Measurements from ENCODE around the gene PPM1M.

DNA sequence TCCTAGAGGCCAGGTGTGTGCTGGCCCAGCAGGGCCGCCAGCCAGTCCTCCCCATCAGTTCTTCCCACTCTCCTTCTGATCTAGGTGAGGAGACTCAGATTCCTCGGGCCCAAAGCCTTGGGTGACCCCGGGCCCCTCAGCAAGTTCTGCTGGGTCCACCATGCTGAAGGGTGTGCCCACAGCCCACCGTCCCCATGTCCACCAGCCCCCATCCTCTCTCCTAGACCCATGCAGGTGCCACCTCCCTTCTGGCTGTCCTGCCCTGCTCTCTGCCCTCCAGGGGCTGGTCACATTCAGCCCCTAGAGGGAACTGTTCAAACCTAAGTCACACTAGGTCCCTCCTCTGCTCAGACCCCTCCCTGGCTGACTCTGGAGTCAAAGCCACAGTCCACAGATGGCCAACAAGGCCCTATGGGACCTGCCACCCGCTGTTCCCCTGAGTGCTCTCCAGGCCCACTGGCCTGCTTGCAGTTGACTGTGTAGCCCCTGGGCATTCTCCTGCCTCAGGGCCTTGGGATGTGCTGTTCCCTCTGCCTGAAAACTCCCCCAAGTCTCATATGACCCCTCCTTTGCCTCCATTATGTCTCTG is 19.2 kb upstream of the PPM1M start:
- TF ChIP-seq POLR2A (IDR thresholded peaks at IDR 0.05) (no peak), CTCF (IDR thresholded peaks at IDR 0.05) (no peak)

All from right lobe of liver (tissue), 4 donors.